HCEC 1CT (cell line): ENCODE measurements around the gene THYN1.

Experiments used
- DNase-seq: peaks from one replicate; pipeline ENCODE4 v3.0.0-alpha.2; 2017

THYN1 gene

DNA sequence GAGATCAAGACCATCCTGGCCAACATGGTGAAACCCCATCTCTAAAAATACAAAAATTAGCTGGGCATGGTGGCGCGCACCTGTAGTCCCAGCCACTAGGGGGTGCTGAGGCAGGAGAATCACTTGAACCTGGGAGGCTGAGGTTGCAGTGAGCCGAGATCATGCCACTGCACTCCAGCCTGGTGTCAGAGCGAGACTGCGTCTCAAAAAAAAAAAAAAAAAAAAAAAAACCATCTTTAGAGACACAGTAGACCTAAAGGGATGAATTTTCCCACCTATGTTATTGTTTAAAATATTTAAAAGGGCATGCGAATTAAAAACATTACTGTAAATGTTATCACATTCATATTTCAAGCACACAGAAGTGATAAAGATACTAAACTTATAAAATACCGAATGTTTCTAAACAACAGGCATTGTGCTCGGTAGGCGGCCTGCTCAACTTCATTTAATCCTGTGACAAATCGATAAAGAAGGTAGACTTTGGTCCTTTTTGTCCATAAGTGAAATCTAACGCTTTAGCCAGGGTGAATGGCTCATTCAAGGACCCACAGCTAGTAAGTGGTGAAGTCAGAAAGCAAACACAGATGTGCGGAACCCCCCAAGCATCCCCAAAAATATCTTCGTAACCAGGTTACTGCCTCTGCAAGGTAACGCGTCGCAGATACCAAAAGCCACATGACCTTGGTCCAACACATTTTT, 45.5 kb downstream of the THYN1 start:
- DNase-seq, result no peak

GRCh38 chr11:134206185-134206584, 47.0 kb downstream of the THYN1 start:
- no peak for DNase-seq

DNA sequence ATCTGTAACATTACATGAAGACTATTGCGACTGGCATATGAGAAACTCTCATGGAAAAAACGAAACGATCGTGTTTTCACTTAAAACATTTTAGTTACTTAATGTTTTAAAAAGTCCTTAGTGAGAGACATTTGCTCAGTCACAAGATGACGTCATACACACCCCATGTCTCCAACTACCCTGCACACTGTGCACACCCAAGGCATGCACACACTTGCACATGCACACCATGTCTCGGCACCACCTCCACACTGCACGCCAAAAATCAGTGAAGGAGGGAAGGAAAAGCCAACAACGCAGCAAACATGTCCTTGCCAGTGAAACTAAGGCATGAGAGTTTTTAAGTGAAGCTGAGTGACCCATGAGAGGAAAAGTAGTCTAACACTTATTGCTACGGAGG, 47.4 kb downstream of the THYN1 start:
- no peak for DNase-seq

DNA sequence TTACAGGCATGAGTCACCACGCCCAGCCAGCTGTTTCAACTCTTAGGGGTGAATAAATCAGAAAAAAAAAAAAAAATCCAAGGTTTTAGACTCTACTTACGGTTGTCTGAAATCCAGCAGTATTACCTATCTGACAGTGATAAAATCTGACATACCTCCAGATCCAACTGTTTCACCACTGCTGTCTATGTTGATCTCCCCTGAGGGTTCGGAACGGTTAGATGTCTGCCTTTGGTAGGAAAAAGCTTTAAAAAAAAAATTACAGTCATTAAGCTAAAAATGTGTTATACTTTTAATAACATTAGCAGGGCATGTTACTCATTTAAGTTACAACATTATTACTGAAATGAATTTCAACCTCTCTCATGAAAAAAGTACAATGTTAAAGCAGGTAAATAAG, 50.5 kb downstream of the THYN1 start:
- DNase-seq, result no peak

GRCh38 chr11:134200688-134201087, 52.5 kb downstream of the THYN1 start:
- peak; percentile 29 for DNase-seq

- DNase-seq, result no peak
Measured at GRCh38 chr11:134199531-134199930, 53.6 kb downstream of the THYN1 start.
